Measurements from ENCODE around the gene RAC3.

RAC3 gene

GRCh38 chr17:81993729-81994592 lies 37.5 kb upstream of the RAC3 start:
- Histone ChIP-seq H3F3A (ENCODE audit: insufficient read depth) (no peaks in the 10 kb centered on the region), H3K79me2 (ENCODE audit: insufficient read depth, low read length) (peaks cover 6% of the 10 kb centered on the region; the same call in 1 of the 2 replicates), H3K9me2 (replicated peaks; ENCODE audit: insufficient read depth, low read length) (no peaks in the 10 kb centered on the region), H2AFZ (ENCODE audit: low read depth, low read length, severe bottlenecking) (no peak overlapping the region), H3K4me3 (ENCODE audit: insufficient read depth, low read length, poor library complexity, severe bottlenecking) (no peak overlapping the region), H4K20me1 (ENCODE audit: low read depth, low read length) (no peaks in the 10 kb centered on the region), H3K9ac (ENCODE audit: low read length) (no peak overlapping the region), H3K4me2 (ENCODE audit: low read depth, low read length, poor library complexity, severe bottlenecking) (no peak overlapping the region), H3K27me3 (ENCODE audit: low read length) (no peaks in the 10 kb centered on the region), H3K27ac (ENCODE audit: low read depth, low read length) (no peak overlapping the region), H3K9me3 (ENCODE audit: insufficient read depth, low read length) (no peaks in the 10 kb centered on the region), H3K36me3 (ENCODE audit: low read length) (no peaks in the 10 kb centered on the region)
- TF ChIP-seq EZH2phosphoT487 (conservative IDR thresholded peaks at IDR 0.05; ENCODE audit: low read length) (no peak), CTCF (IDR thresholded peaks at IDR 0.05; ENCODE audit: insufficient read depth, low read length, poor library complexity, severe bottlenecking) (no peak)

GRCh38 chr17:81994593-81995462 lies 36.6 kb upstream of the RAC3 start:
- Histone ChIP-seq H3K9me3 (ENCODE audit: insufficient read depth, low read length) (no peaks in the 10 kb centered on the region), H3K27me3 (ENCODE audit: low read length) (no peaks in the 10 kb centered on the region), H3K27ac (ENCODE audit: low read depth, low read length) (no peak overlapping the region), H3K4me2 (ENCODE audit: low read depth, low read length, poor library complexity, severe bottlenecking) (no peak overlapping the region), H4K20me1 (ENCODE audit: low read depth, low read length) (no peaks in the 10 kb centered on the region), H2AFZ (ENCODE audit: low read depth, low read length, severe bottlenecking) (no peak overlapping the region), H3K9ac (ENCODE audit: low read length) (no peak overlapping the region), H3K36me3 (ENCODE audit: low read length) (no peaks in the 10 kb centered on the region), H3F3A (ENCODE audit: insufficient read depth) (no peaks in the 10 kb centered on the region), H3K79me2 (ENCODE audit: insufficient read depth, low read length) (peaks cover 6% of the 10 kb centered on the region; the same call in 1 of the 2 replicates), H3K4me3 (ENCODE audit: insufficient read depth, low read length, poor library complexity, severe bottlenecking) (no peak overlapping the region), H3K9me2 (replicated peaks; ENCODE audit: insufficient read depth, low read length) (no peaks in the 10 kb centered on the region)
- no peak for TF ChIP-seq EZH2phosphoT487 (conservative IDR thresholded peaks at IDR 0.05; ENCODE audit: low read length)
- TF ChIP-seq CTCF (IDR thresholded peaks at IDR 0.05; ENCODE audit: insufficient read depth, low read length, poor library complexity, severe bottlenecking) = no peak

GRCh38 chr17:81995463-81996231 lies 35.8 kb upstream of the RAC3 start:
- H3K9ac ChIP-seq (ENCODE audit: low read length) = no peak overlapping the region
- no peaks in the 10 kb centered on the region for H4K20me1 ChIP-seq (ENCODE audit: low read depth, low read length)
- H3K4me2 ChIP-seq (ENCODE audit: low read depth, low read length, poor library complexity, severe bottlenecking) = no peak overlapping the region
- H3K27ac ChIP-seq (ENCODE audit: low read depth, low read length) = no peak overlapping the region
- H3K79me2 ChIP-seq (ENCODE audit: insufficient read depth, low read length) = peaks cover 6% of the 10 kb centered on the region; the same call in 1 of the 2 replicates
- no peaks in the 10 kb centered on the region for H3K9me3 ChIP-seq (ENCODE audit: insufficient read depth, low read length)
- H3K36me3 ChIP-seq (ENCODE audit: low read length) = no peaks in the 10 kb centered on the region
- no peak overlapping the region for H3K4me3 ChIP-seq (ENCODE audit: insufficient read depth, low read length, poor library complexity, severe bottlenecking)
- no peak overlapping the region for H2AFZ ChIP-seq (ENCODE audit: low read depth, low read length, severe bottlenecking)
- TF ChIP-seq EZH2phosphoT487 (conservative IDR thresholded peaks at IDR 0.05; ENCODE audit: low read length) (no peak), CTCF (IDR thresholded peaks at IDR 0.05; ENCODE audit: insufficient read depth, low read length, poor library complexity, severe bottlenecking) (no peak)
- no peaks in the 10 kb centered on the region for H3K9me2 ChIP-seq (replicated peaks; ENCODE audit: insufficient read depth, low read length)
- no peaks in the 10 kb centered on the region for H3K27me3 ChIP-seq (ENCODE audit: low read length)
- H3F3A ChIP-seq (ENCODE audit: insufficient read depth) = no peaks in the 10 kb centered on the region
